Measurements from ENCODE around the gene BCR.

The BCR gene

GRCh38 chr22:23145878-23146470 is 34.3 kb upstream of the BCR start:
- Histone ChIP-seq H3K9me3 (ENCODE audit: severe bottlenecking) (peaks cover 4% of the 10 kb centered on the region), H3K27ac (ENCODE audit: poor library complexity, severe bottlenecking) (no peak overlapping the region), H3K36me3 (ENCODE audit: low read depth) (no peaks in the 10 kb centered on the region), H3K4me3 (ENCODE audit: severe bottlenecking) (peak overlapping the region; percentile 35), H3K4me1 (ENCODE audit: insufficient read depth, poor library complexity, severe bottlenecking) (peaks cover 4% of the 10 kb centered on the region), H3K27me3 (ENCODE audit: insufficient read depth, poor library complexity, severe bottlenecking) (no peaks in the 10 kb centered on the region)
- DNase-seq (ENCODE audit: low spot score) (no peak), ATAC-seq (ENCODE audit: low read depth) (no peak)
- TF ChIP-seq CTCF (IDR thresholded peaks at IDR 0.05; ENCODE audit: poor library complexity, severe bottlenecking): no peak

DNA sequence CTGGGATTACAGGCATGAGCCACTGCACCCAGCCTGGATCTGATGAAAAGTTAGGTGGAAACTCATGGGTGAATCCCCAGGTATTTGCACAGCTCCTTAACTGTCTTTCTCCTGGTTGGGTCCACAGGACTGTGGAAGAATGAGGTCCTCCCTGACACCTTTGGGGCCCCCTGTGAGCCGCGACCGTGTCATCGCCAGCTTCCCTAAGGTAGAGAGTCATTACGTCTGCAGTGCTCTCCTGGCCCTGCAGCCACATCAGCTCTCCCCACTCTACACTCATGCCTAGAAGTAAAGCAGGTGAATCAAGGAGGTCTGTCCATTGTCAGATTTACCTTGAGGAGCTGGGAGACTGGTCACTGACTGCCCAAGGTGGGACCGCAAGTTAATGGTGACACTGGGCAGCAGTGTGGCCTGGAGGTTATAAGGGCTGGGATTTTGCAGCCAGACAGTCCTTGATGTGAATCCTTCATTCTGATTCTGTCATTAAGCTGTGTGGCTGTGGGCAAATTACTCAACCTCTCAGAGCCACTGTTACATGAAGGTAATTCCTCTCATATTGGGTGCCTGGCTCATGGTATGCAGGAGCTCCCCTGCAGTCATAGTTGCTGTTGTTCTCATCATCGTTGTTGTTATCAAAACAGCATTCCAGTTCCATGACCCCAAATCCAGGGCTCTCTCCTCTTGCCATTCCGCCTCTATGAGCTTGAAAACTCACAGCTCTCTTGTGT is 33.7 kb upstream of the BCR start:
- Histone ChIP-seq H3K27ac (ENCODE audit: poor library complexity, severe bottlenecking) (no peak overlapping the region), H3K36me3 (ENCODE audit: low read depth) (no peaks in the 10 kb centered on the region), H3K4me3 (ENCODE audit: severe bottlenecking) (no peak overlapping the region), H3K9me3 (ENCODE audit: severe bottlenecking) (peaks cover 4% of the 10 kb centered on the region), H3K27me3 (ENCODE audit: insufficient read depth, poor library complexity, severe bottlenecking) (no peaks in the 10 kb centered on the region), H3K4me1 (ENCODE audit: insufficient read depth, poor library complexity, severe bottlenecking) (peaks cover 4% of the 10 kb centered on the region)
- DNase-seq (ENCODE audit: low spot score) (no peak), ATAC-seq (ENCODE audit: low read depth) (no peak)
- TF ChIP-seq CTCF (IDR thresholded peaks at IDR 0.05; ENCODE audit: poor library complexity, severe bottlenecking): no peak

DNA sequence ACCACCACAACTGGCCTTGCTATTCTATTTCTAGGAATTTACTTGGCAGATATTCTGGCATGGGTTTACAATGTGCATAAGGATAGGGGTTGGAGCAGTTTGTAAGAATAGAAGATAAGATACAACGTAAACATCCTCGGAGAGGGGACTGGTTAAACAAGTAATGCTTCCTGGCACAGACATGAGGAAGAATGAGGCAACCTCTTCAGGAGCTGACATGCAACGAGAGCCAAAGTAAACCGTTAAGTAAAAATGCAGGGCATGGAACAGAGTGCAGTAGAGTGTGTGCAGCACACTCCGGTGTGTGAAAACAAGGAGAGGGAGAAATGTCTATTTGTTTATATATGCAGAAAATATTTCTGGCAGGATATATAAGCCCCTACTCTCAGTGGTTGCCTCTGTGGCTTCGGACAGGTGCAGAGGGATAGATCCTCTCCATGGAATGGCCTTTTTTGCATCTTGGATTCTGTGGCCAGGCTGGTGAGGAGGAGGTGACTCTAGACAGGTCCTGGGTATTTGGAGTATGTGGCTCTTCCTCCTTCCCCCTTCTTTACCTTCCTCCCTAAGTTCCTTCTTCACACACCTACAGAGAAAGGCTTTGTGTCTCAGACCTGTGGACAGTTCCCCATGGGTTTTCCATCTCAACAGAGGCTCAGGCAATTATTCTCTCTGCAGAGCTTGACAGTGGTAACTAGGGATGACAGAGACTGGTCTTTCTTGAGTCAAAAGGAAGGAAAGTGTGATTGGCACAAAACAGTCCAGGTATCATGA is 32.5 kb upstream of the BCR start:
- Histone ChIP-seq H3K27me3 (ENCODE audit: insufficient read depth, poor library complexity, severe bottlenecking) (no peaks in the 10 kb centered on the region), H3K27ac (ENCODE audit: poor library complexity, severe bottlenecking) (no peak overlapping the region), H3K36me3 (ENCODE audit: low read depth) (no peaks in the 10 kb centered on the region), H3K4me3 (ENCODE audit: severe bottlenecking) (no peak overlapping the region), H3K4me1 (ENCODE audit: insufficient read depth, poor library complexity, severe bottlenecking) (peaks cover 8% of the 10 kb centered on the region), H3K9me3 (ENCODE audit: severe bottlenecking) (peaks cover 4% of the 10 kb centered on the region)
- DNase-seq (ENCODE audit: low spot score): no peak
- TF ChIP-seq CTCF (IDR thresholded peaks at IDR 0.05; ENCODE audit: poor library complexity, severe bottlenecking): no peak
- peak; percentile 8; the same call in 1 of the 3 replicates for ATAC-seq (ENCODE audit: low read depth)

DNA sequence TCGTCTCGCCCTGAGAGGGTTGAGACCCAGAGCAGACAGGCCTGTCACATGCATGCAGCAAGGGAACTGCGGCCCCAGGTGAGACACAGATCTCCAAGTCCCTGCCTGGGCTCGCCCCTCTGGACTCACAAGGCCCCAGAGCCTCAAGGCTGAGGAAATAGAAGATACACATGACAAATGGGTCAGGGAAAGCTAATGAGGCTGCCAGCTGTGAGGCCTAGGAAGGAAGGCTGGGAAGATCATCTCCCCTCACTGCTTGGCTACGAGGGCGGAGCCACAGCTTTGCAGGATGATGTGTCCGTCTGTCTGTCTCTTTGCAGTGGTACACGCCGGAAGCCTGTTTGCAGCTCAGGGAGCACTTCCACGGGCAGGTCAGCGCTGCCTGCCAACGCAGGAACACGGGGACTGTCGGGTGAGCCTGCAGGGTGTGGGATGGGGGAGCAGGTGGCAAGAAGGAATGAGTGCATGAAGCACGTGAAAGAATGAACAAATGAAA is 30.5 kb upstream of the BCR start:
- H3K4me1 ChIP-seq (ENCODE audit: insufficient read depth, poor library complexity, severe bottlenecking): peaks cover 8% of the 10 kb centered on the region

More for the DNA sequence above, 30.5 kb upstream of the BCR start:
- DNase-seq (ENCODE audit: low spot score) (no peak), ATAC-seq (ENCODE audit: low read depth) (no peak)
- Histone ChIP-seq H3K27ac (ENCODE audit: poor library complexity, severe bottlenecking) (no peak overlapping the region), H3K4me3 (ENCODE audit: severe bottlenecking) (no peak overlapping the region), H3K36me3 (ENCODE audit: low read depth) (no peaks in the 10 kb centered on the region), H3K9me3 (ENCODE audit: severe bottlenecking) (peaks cover 9% of the 10 kb centered on the region), H3K27me3 (ENCODE audit: insufficient read depth, poor library complexity, severe bottlenecking) (no peaks in the 10 kb centered on the region)
- no peak for TF ChIP-seq CTCF (IDR thresholded peaks at IDR 0.05; ENCODE audit: poor library complexity, severe bottlenecking)
